Measurements from ENCODE around the gene EIF5. TPM values are rescaled to one million over a fixed set of nuclear protein-coding genes. Genes with fewer than 3 reads are reported as not detected.

EIF5 gene
- total and polyA plus RNA-seq, 2 of the 8 experiments (the other 6 are each of a cell fraction or from before 2014, with no cell fraction given) = 179 to 323 TPM

- Histone ChIP-seq H3K9ac (replicated peaks in 1 of 4; ENCODE audit: extremely low read depth in 1 of 4, low read depth in 3 of 4, low read length in 3 of 4) (no peak overlapping the region), H4K91ac (replicated peaks; ENCODE audit: insufficient read length, low read length) (no peak overlapping the region), H3K4me2 (ENCODE audit: insufficient read depth in 1 of 2, low read depth in 2 of 2, low read length in 2 of 2) (no peak overlapping the region), H3K36me3 (ENCODE audit: control insufficient read depth in 2 of 4, insufficient read depth in 4 of 4, low read length in 3 of 4) (no peaks in the 10 kb centered on the region), H4K20me1 (replicated peaks in 1 of 2; ENCODE audit: control insufficient read depth in 1 of 2, insufficient read depth in 2 of 2, low read length in 2 of 2) (no peaks in the 10 kb centered on the region), H3K79me2 (ENCODE audit: control insufficient read depth in 1 of 2, insufficient read depth in 2 of 2, low read length in 2 of 2) (no peaks in the 10 kb centered on the region), H2AK5ac (ENCODE audit: low read depth, low read length) (no peak overlapping the region), H2BK20ac (ENCODE audit: low read length) (no peak overlapping the region), H3K9me3 (ENCODE audit: insufficient read depth in 2 of 2, low read depth in 1 of 2, low read length in 1 of 2) (no peaks in the 10 kb centered on the region), H3K14ac (ENCODE audit: insufficient read length) (no peak overlapping the region), H3K79me1 (ENCODE audit: low read depth, low read length) (no peaks in the 10 kb centered on the region), H3K4me1 (replicated peaks in 1 of 4; ENCODE audit: control insufficient read depth in 3 of 4, insufficient read depth in 4 of 4, low read length in 3 of 4) (no peaks in the 10 kb centered on the region), H2BK120ac (replicated peaks; ENCODE audit: low read depth, low read length) (no peak overlapping the region), H3K27ac (ENCODE audit: low read depth, low read length) (no peak overlapping the region), H3K23ac (ENCODE audit: insufficient read length) (no peak overlapping the region), H3K4me3 (ENCODE audit: extremely low read depth in 1 of 4, insufficient read depth in 2 of 4, low read depth in 3 of 4, low read length in 4 of 4) (no peak overlapping the region), H2BK5ac (ENCODE audit: low read depth, low read length) (no peak overlapping the region), H2BK12ac (ENCODE audit: low read depth, low read length) (no peak overlapping the region), H3K56ac (replicated peaks; ENCODE audit: insufficient read length, low read depth, low read length) (no peak overlapping the region), H2BK15ac (ENCODE audit: low read length) (no peak overlapping the region), H3K4ac (replicated peaks; ENCODE audit: insufficient read length, low read depth, low read length) (no peak overlapping the region), H4K8ac (ENCODE audit: extremely low read depth, insufficient read depth, low read length) (no peak overlapping the region), H2AFZ (ENCODE audit: low read length) (no peak overlapping the region), H4K5ac (ENCODE audit: insufficient read length, low read depth, low read length) (no peak overlapping the region), H3K23me2 (ENCODE audit: low read depth, low read length) (no peaks in the 10 kb centered on the region), H3K27me3 (replicated peaks in 1 of 4; ENCODE audit: control insufficient read depth in 3 of 4, extremely low read depth in 1 of 4, insufficient read depth in 3 of 4, low read length in 3 of 4) (no peaks in the 10 kb centered on the region), H3K18ac (ENCODE audit: extremely low read depth, low read length) (no peak overlapping the region)
- DNase-seq (ENCODE audit: low read depth in 1 of 2, low spot score in 2 of 2) (no peak), FAIRE-seq (no peak)
- POLR2A ChIA-PET (ENCODE audit: partially characterized antibody) = interaction anchor here (0.6 kb wide), 1 partner anchor 122 kb away, joined by 4 read pairs; no protein-coding TSS in a partner anchor
- TF ChIP-seq USF2 (IDR thresholded peaks at IDR 0.05; ENCODE audit: low read length) = no peak
- TF ChIP-seq CTBP2 (IDR thresholded peaks at IDR 0.05; ENCODE audit: borderline replicate concordance, insufficient read depth, insufficient read length, low read length) = no peak
- no peak for TF ChIP-seq FOSL1 (IDR thresholded peaks at IDR 0.05; ENCODE audit: insufficient read depth, low read depth, low read length)
- TF ChIP-seq KDM4A (IDR thresholded peaks at IDR 0.05; ENCODE audit: low read depth, low read length, severe bottlenecking) = no peak
- no peak for TF ChIP-seq EZH2 (IDR thresholded peaks at IDR 0.05; ENCODE audit: low read depth, low read length, severe bottlenecking)
- no peak for TF ChIP-seq BACH1 (IDR thresholded peaks at IDR 0.05; ENCODE audit: low read length)
- no peak for TF ChIP-seq POLR2A (IDR thresholded peaks at IDR 0.05; ENCODE audit: control extremely low read depth in 1 of 2, low read depth in 2 of 2, low read length in 2 of 2)
- no peak for TF ChIP-seq NANOG (IDR thresholded peaks at IDR 0.05; ENCODE audit: insufficient read depth, low read depth, low read length, poor library complexity, severe bottlenecking)
- no peak for TF ChIP-seq EGR1 (IDR thresholded peaks at IDR 0.05; ENCODE audit: borderline replicate concordance, low read depth, low read length)
- no peak for TF ChIP-seq GTF2F1 (IDR thresholded peaks at IDR 0.05; ENCODE audit: borderline replicate concordance, low read depth, low read length)
- no peak for TF ChIP-seq SP4 (IDR thresholded peaks at IDR 0.05; ENCODE audit: low read length)
- TF ChIP-seq CBX8 (IDR thresholded peaks at IDR 0.05; ENCODE audit: borderline replicate concordance, low read depth, low read length) = no peak
- no peak for TF ChIP-seq BCL11A (IDR thresholded peaks at IDR 0.05; ENCODE audit: low read depth in 2 of 2, low read length in 2 of 2)
- CTCF ChIA-PET (ENCODE audit: partially characterized antibody) = interaction anchor here (0.6 to 7.8 kb wide), 8 partner anchors 14 to 221 kb away, joined by 3 to 128 read pairs (median 3); no protein-coding TSS in a partner anchor
Observed at GRCh38 chr14:103296007-103296406, 38.0 kb upstream of the EIF5 start.
